ENCODE measurements around the gene GPR157.

GPR157 gene

GRCh38 chr1:9070486-9070885 lies 58.4 kb downstream of the GPR157 start:
- no peaks in the 10 kb centered on the region for H3K4me1 ChIP-seq

GRCh38 chr1:9069326-9070100 lies 59.4 kb downstream of the GPR157 start, which contains the start of gene SLC2A5:
TSS of gene SLC2A5 (minus strand) at chr1:9069635. CDS start at chr1:9069536, 99 bp downstream.
- no peaks in the 10 kb centered on the region for H3K27me3 ChIP-seq
- H3K4me1 ChIP-seq = no peaks in the 10 kb centered on the region
- TF ChIP-seq, protein P1, sequence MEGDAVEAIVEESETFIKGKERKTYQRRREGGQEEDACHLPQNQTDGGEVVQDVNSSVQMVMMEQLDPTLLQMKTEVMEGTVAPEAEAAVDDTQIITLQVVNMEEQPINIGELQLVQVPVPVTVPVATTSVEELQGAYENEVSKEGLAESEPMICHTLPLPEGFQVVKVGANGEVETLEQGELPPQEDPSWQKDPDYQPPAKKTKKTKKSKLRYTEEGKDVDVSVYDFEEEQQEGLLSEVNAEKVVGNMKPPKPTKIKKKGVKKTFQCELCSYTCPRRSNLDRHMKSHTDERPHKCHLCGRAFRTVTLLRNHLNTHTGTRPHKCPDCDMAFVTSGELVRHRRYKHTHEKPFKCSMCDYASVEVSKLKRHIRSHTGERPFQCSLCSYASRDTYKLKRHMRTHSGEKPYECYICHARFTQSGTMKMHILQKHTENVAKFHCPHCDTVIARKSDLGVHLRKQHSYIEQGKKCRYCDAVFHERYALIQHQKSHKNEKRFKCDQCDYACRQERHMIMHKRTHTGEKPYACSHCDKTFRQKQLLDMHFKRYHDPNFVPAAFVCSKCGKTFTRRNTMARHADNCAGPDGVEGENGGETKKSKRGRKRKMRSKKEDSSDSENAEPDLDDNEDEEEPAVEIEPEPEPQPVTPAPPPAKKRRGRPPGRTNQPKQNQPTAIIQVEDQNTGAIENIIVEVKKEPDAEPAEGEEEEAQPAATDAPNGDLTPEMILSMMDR (IDR thresholded peaks at IDR 0.05; ENCODE audit: low read depth, low read length) = no peak
- H3K36me3 ChIP-seq = no peaks in the 10 kb centered on the region
- no peak for DNase-seq
- H3K4me3 ChIP-seq (ENCODE audit: low read depth, low read length) = no peak within 1 kb of the TSS
- no peaks in the 10 kb centered on the region for H3K9me3 ChIP-seq

More at GRCh38 chr1:9070486-9070885, 58.4 kb downstream of the GPR157 start:
- Histone ChIP-seq H3K4me3 (ENCODE audit: low read depth, low read length) (no peak overlapping the region), H3K9me3 (no peaks in the 10 kb centered on the region), H3K36me3 (no peaks in the 10 kb centered on the region), H3K27me3 (no peaks in the 10 kb centered on the region)
- TF ChIP-seq, protein P1 (IDR thresholded peaks at IDR 0.05; ENCODE audit: low read depth, low read length) = no peak
- no peak for DNase-seq

GRCh38 chr1:9068981-9069325 lies 59.9 kb downstream of the GPR157 start:
- no peak overlapping the region for H3K4me3 ChIP-seq (ENCODE audit: low read depth, low read length)
- DNase-seq = no peak
- H3K4me1 ChIP-seq = no peaks in the 10 kb centered on the region
- no peaks in the 10 kb centered on the region for H3K36me3 ChIP-seq
- H3K27me3 ChIP-seq = no peaks in the 10 kb centered on the region
- TF ChIP-seq, protein P1 (IDR thresholded peaks at IDR 0.05; ENCODE audit: low read depth, low read length) = no peak
- H3K9me3 ChIP-seq = no peaks in the 10 kb centered on the region

GRCh38 chr1:9066945-9067807 lies 61.7 kb downstream of the GPR157 start:
- no peaks in the 10 kb centered on the region for H3K36me3 ChIP-seq
- H3K4me3 ChIP-seq (ENCODE audit: low read depth, low read length) = no peak overlapping the region
- TF ChIP-seq, protein P1 (IDR thresholded peaks at IDR 0.05; ENCODE audit: low read depth, low read length) = no peak
- DNase-seq = no peak
- no peaks in the 10 kb centered on the region for H3K9me3 ChIP-seq
- H3K27me3 ChIP-seq = no peaks in the 10 kb centered on the region
- no peaks in the 10 kb centered on the region for H3K4me1 ChIP-seq

DNA sequence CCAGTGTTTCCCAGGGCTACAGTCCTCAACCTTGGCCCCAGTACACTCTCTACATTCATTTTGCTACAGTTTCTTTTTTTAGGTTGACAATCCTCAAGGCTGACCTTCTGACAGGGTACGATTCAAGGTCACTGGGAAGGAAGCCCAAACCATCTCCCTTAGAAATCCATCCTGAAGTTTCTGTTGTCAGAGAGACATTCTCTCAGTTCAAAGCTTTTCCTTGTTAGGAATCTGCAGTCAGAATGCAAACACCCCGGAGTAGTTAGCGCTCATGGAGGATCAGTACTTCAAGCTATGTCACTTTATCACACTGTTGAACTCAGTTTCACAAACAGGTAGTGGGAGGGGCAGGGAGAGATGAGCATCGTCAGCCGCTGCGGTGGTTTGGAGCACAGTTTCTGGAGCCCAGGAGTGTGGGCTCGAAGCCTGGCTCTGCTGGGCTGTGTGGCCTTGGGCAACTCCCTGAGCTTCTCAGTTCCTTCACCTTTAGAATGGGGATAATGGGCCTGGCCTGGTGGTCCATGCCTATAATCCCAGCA lies 63.6 kb downstream of the GPR157 start:
- H3K4me3 ChIP-seq (ENCODE audit: low read depth, low read length) = no peak overlapping the region
- TF ChIP-seq, protein P1 (IDR thresholded peaks at IDR 0.05; ENCODE audit: low read depth, low read length) = no peak
- no peaks in the 10 kb centered on the region for H3K9me3 ChIP-seq
- no peak for DNase-seq
- no peaks in the 10 kb centered on the region for H3K27me3 ChIP-seq
- no peaks in the 10 kb centered on the region for H3K36me3 ChIP-seq
- no peaks in the 10 kb centered on the region for H3K4me1 ChIP-seq

All from BE2C (cell line).